ENCODE measurements around the gene DAPK1.

Gene DAPK1

DNA sequence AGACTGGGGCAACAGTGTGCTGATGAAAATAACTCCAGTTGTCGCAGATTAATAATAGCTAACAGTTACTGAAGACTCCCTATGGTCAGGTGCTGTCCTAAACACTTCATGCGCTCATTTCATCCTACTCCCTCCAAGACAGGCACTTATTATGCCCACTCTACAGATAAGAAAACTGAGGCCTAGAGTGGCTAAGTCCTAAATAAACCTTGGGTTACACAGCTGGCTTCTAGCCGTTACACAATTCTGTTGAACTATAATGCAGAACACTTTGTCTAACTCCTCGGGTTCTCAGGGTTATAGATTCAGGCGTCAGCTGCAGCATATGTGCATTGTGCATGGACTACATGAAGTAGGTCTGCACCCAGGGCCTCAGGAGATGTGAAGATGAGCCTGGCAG, 103.9 kb downstream of the DAPK1 start:
- no peak overlapping the region for H3K4me3 ChIP-seq (ENCODE audit: low read depth, low read length)
- no peak for DNase-seq (ENCODE audit: low read depth, low spot score)
- in situ Hi-C loops (cut with HindIII; ENCODE audit: low sequenced_read_pairs) = no loop called here
- TF ChIP-seq, protein P1, sequence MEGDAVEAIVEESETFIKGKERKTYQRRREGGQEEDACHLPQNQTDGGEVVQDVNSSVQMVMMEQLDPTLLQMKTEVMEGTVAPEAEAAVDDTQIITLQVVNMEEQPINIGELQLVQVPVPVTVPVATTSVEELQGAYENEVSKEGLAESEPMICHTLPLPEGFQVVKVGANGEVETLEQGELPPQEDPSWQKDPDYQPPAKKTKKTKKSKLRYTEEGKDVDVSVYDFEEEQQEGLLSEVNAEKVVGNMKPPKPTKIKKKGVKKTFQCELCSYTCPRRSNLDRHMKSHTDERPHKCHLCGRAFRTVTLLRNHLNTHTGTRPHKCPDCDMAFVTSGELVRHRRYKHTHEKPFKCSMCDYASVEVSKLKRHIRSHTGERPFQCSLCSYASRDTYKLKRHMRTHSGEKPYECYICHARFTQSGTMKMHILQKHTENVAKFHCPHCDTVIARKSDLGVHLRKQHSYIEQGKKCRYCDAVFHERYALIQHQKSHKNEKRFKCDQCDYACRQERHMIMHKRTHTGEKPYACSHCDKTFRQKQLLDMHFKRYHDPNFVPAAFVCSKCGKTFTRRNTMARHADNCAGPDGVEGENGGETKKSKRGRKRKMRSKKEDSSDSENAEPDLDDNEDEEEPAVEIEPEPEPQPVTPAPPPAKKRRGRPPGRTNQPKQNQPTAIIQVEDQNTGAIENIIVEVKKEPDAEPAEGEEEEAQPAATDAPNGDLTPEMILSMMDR (IDR thresholded peaks at IDR 0.05; ENCODE audit: low read depth, low read length) = no peak

DNA sequence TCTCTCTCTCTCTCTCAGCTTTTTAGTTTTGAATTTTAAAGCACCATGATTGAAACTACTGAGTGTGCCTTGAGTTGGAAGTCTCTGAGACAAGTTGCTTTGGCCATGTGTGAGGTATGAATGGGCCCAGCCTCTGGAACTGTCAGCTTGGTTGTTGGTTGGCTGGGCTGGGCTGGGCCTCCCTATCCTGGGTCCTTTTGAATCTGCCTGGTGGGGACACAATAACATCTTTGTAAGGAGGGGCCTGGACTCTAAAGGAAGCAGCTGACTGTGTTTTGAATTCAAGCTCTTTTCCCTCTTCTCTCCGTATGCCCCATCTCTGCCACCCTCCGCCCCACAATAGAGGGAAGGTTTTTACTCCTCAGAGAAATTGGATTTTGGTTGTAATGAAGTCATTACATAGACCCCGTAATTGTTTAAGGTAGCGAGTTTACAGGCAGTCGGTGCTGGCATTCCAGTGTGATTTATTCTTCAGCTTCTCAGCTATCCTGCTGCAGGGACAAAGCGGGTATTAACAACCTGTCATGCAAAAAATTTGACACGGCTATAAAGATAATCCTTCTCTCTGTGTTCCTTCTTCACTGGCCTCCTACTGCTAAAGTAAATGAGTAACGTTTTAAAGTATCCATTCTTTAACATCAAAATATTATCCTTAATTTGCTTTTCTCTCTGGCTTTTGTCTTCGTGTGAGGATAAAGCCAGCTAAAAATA, 105.4 kb downstream of the DAPK1 start:
- no peak for DNase-seq (ENCODE audit: low read depth, low spot score)
- in situ Hi-C loops (cut with HindIII; ENCODE audit: low sequenced_read_pairs) = no loop called here
- H3K4me3 ChIP-seq (ENCODE audit: low read depth, low read length) = no peak overlapping the region
- TF ChIP-seq, protein P1 (IDR thresholded peaks at IDR 0.05; ENCODE audit: low read depth, low read length) = no peak

DNA sequence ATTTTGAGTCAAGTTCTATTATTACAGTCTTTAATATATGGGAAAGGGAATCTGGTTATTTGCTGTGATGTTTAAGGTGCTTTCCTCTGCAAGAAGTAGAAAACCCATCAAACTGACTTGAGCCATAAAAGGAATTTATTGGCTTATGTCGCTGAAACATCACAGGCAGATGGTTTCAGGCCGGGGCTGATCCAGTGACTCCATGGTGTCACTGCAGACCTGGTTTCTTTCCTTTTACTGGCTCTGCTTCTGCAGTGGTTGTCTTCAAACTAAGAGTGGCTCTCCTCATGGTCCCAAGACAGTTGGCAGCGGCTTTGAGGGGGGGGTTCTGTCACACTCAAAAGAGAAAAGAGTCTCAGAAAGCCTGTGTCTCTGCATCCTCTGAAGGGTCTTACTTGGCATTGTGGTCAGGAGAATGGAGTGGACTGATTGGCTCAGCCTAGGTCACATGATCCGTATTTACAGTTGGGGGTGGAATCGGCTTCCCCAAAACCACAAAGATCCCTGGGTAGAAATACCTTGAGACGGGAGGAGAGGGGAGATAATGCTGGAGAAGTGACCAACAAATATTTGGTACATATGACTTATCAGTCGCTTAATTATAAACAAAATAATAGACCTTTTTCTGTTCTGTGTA, 106.3 kb downstream of the DAPK1 start:
- no peak overlapping the region for H3K4me3 ChIP-seq (ENCODE audit: low read depth, low read length)
- in situ Hi-C loops (cut with HindIII; ENCODE audit: low sequenced_read_pairs) = no loop called here
- TF ChIP-seq, protein P1 (IDR thresholded peaks at IDR 0.05; ENCODE audit: low read depth, low read length) = no peak
- DNase-seq (ENCODE audit: low read depth, low spot score) = no peak

DNA sequence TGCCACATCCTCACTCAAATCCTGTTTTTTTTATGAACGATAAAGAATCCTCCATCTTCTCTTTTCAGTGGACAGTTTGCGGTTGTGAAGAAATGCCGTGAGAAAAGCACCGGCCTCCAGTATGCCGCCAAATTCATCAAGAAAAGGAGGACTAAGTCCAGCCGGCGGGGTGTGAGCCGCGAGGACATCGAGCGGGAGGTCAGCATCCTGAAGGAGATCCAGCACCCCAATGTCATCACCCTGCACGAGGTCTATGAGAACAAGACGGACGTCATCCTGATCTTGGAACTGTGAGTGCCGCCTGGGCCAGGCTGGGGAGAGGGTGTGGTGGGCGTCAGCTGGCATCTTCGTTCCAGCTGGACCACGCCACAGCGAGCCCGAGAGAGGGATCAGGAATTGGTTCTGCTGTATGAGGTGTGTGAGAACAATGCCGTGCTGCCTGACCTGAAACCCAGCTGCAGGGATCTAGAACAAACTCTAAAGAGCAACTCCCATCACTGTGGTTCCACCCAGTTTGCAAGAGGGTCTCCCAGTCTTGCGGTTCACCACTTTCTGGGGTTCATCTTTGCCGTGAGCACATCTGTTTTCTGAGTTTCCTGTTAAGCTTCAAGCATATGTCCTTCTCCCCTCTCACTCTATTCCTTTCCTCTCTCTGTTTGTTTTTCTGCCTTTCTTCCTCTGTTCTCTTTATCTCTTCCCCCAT, 107.4 kb downstream of the DAPK1 start:
- no peak overlapping the region for H3K4me3 ChIP-seq (ENCODE audit: low read depth, low read length)
- DNase-seq (ENCODE audit: low read depth, low spot score) = no peak
- in situ Hi-C loops (cut with HindIII; ENCODE audit: low sequenced_read_pairs) = no loop called here
- TF ChIP-seq, protein P1 (IDR thresholded peaks at IDR 0.05; ENCODE audit: low read depth, low read length) = no peak

DNA sequence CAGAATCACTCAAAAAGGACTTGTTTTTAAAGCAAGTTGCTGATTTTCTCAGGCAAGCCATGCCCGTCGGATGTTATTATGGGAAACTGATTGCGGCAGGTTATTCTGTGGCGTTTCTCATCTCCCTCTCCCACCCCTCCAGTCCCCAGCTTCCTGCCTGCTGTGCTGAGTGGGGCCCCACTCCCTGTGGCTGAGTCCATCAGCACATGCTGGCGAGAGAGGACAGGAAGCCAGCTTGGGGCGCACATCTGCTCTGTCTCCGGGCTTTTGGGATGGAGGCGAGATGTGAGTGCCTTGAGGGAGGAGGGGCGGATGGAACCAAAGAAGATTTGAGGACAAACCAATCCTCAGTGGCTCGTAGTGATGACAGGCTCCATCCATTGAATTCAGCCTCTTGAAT, 108.0 kb downstream of the DAPK1 start:
- H3K4me3 ChIP-seq (ENCODE audit: low read depth, low read length) = no peak overlapping the region
- DNase-seq (ENCODE audit: low read depth, low spot score) = no peak
- TF ChIP-seq, protein P1 (IDR thresholded peaks at IDR 0.05; ENCODE audit: low read depth, low read length) = no peak
- in situ Hi-C loops (cut with HindIII; ENCODE audit: low sequenced_read_pairs) = no loop called here

DNA sequence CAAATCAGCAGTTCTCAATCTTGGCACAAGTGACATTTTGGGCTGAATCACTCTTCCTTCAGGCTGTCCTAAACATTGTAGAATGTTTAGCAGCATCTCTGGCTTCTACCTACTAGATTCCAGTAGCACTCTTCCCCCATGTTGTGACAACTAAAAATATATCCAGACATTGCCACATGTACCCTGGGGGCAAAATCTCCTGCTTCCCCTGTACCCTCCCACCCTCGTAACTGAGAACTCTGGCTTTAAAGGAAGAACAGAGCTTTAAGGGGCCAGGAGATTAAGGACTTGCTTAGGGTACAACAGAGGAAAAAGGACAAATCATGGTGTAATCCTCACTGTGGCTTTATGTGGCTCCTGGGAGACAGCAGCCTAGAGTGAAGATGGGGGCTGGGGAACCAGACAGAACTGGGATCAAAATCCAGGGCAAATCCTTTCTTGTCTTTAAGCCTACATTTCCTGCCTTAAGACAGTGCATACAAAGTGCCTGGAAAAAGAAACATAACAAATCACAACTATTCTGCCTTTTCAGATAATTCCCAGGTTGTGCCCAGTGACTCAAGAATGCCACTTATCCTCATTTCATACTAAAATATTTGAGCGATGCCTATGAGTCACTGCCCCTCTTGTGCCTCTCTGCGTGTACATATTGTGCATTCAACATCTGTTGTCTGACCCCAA, 109.3 kb downstream of the DAPK1 start:
- in situ Hi-C loops (cut with HindIII; ENCODE audit: low sequenced_read_pairs) = no loop called here
- peak; percentile 60 for DNase-seq (ENCODE audit: low read depth, low spot score)
- TF ChIP-seq, protein P1 (IDR thresholded peaks at IDR 0.05; ENCODE audit: low read depth, low read length) = no peak
- H3K4me3 ChIP-seq (ENCODE audit: low read depth, low read length) = no peak overlapping the region
